Measurements from ENCODE around the gene UNC13C.
A peak's percentile ranks its signal among the peaks of the same experiment; 100 is the strongest.

UNC13C gene

GRCh38 chr15:54026258-54026657 is 48.0 kb downstream of the UNC13C start:
- DNase-seq: no peak

GRCh38 chr15:54026891-54027290 is 48.6 kb downstream of the UNC13C start:
- DNase-seq: no peak

GRCh38 chr15:54029081-54029480 is 50.8 kb downstream of the UNC13C start:
- no peak for DNase-seq

- DNase-seq: no peak
These were observed 53.8 kb downstream of the UNC13C start for GRCh38 chr15:54032066-54032465.

GRCh38 chr15:54033356-54033860 is 55.2 kb downstream of the UNC13C start:
- DNase-seq: no peak

- no peak for DNase-seq
These were observed 55.7 kb downstream of the UNC13C start for GRCh38 chr15:54033869-54034458.

- no peak for DNase-seq
These were observed 57.4 kb downstream of the UNC13C start for GRCh38 chr15:54035616-54036015.

GRCh38 chr15:54045397-54045796 is 67.2 kb downstream of the UNC13C start:
- no peak for DNase-seq

GRCh38 chr15:54046093-54046492 is 67.9 kb downstream of the UNC13C start:
- no peak for DNase-seq

- no peak for DNase-seq
These were observed 86.1 kb downstream of the UNC13C start for GRCh38 chr15:54064365-54064764.

GRCh38 chr15:54066403-54066802 is 88.2 kb downstream of the UNC13C start:
- no peak for DNase-seq

- peak; percentile 33 for DNase-seq
These were observed 104.7 kb downstream of the UNC13C start for GRCh38 chr15:54082836-54083492.

- no peak for DNase-seq
These were observed 105.3 kb downstream of the UNC13C start for GRCh38 chr15:54083501-54083900.

GRCh38 chr15:54083991-54084390 is 105.8 kb downstream of the UNC13C start:
- no peak for DNase-seq

- DNase-seq: no peak
These were observed 110.6 kb downstream of the UNC13C start for GRCh38 chr15:54088837-54089236.

- DNase-seq: no peak
These were observed 111.5 kb downstream of the UNC13C start for GRCh38 chr15:54089776-54090175.

GRCh38 chr15:54091651-54092050 is 113.4 kb downstream of the UNC13C start:
- DNase-seq: no peak

GRCh38 chr15:54094661-54095060 is 116.4 kb downstream of the UNC13C start:
- DNase-seq: no peak

- no peak for DNase-seq
These were observed 118.8 kb downstream of the UNC13C start for GRCh38 chr15:54097019-54097418.

GRCh38 chr15:54099010-54099409 is 120.8 kb downstream of the UNC13C start:
- no peak for DNase-seq

- no peak for DNase-seq
These were observed 123.5 kb downstream of the UNC13C start for GRCh38 chr15:54101664-54102270.

GRCh38 chr15:54102704-54103103 is 124.5 kb downstream of the UNC13C start:
- DNase-seq: no peak

- DNase-seq: no peak
These were observed 130.8 kb downstream of the UNC13C start for GRCh38 chr15:54109014-54109413.

- peak; percentile 3 for DNase-seq
These were observed 140.8 kb downstream of the UNC13C start for GRCh38 chr15:54119051-54119450.

Measured in suppressor macrophage treated with lipopolysaccharide for 4 hours (primary cell).